Endodermal cell (in vitro differentiated cells): Measurements from ENCODE around the gene GOLGA8H. TPM values are rescaled to one million over a fixed set of nuclear protein-coding genes. Genes with fewer than 3 reads are reported as not detected.
"Not testable (repeated sequence)": the region's sequence is repeated elsewhere in the genome, so short reads cannot be mapped to it uniquely, and the experiment has no call there.

Source experiments
- DNase-seq: peaks from one replicate; pipeline ENCODE4 v3.0.0-alpha.2; 2017
- H3K27ac ChIP-seq: 2 replicates; pipeline ENCODE4 v1.5.1; 2013; ENCODE audit warnings: mild to moderate bottlenecking, low read depth, low read length, moderate library complexity
- H3K27me3 ChIP-seq: 2 replicates; pipeline ENCODE4 v1.6.1; 2013; ENCODE audit warnings: mild to moderate bottlenecking, low read length, moderate library complexity; ENCODE audit not compliant: insufficient read depth, control insufficient read depth, poor library complexity, severe bottlenecking
- H3K36me3 ChIP-seq: 2 replicates; pipeline ENCODE4 v1.7.0; 2013; ENCODE audit warnings: mild to moderate bottlenecking, low read length, moderate library complexity; ENCODE audit not compliant: control insufficient read depth, insufficient read depth
- H3K4me1 ChIP-seq: one replicate; pipeline ENCODE4 v1.7.0; 2013; ENCODE audit warnings: low read length; ENCODE audit not compliant: control insufficient read depth, insufficient read depth
- H3K4me3 ChIP-seq: 2 replicates; pipeline ENCODE4 v1.5.1; 2013; ENCODE audit warnings: mild to moderate bottlenecking, low read length, moderate library complexity
- H3K9ac ChIP-seq: 2 replicates; pipeline ENCODE4 v1.6.1; 2013; ENCODE audit warnings: mild to moderate bottlenecking, low read length, moderate library complexity; ENCODE audit not compliant: poor library complexity, severe bottlenecking; ENCODE audit errors: extremely low read depth
- H3K9me3 ChIP-seq: 2 replicates; pipeline ENCODE4 v1.6.1; 2013; ENCODE audit warnings: mild to moderate bottlenecking, low read length, moderate library complexity; ENCODE audit not compliant: control insufficient read depth
- H3K27ac Mint-ChIP-seq: 2 replicates; pipeline ENCODE4 v1.8.0; 2020; ENCODE audit warnings: mixed read lengths
- H3K27me3 Mint-ChIP-seq: 2 replicates; pipeline ENCODE4 v1.8.0; 2021; ENCODE audit warnings: mild to moderate bottlenecking, mixed read lengths; ENCODE audit not compliant: insufficient read depth
- H3K36me3 Mint-ChIP-seq: 2 replicates; pipeline ENCODE4 v1.8.0; 2020; ENCODE audit warnings: low read depth, mixed read lengths
- H3K4me1 Mint-ChIP-seq: 2 replicates; pipeline ENCODE4 v1.8.0; 2020; ENCODE audit warnings: mixed read lengths
- H3K4me3 Mint-ChIP-seq: 2 replicates; pipeline ENCODE4 v1.8.0; 2020; ENCODE audit warnings: mild to moderate bottlenecking, moderate library complexity, mixed read lengths
- H3K9me3 Mint-ChIP-seq: 2 replicates; pipeline ENCODE4 v1.8.0; 2020; ENCODE audit warnings: mild to moderate bottlenecking, mixed read lengths
- CTCF ChIP-seq: fragments of 200-600 bp; sonication (generic); conservative IDR thresholded peaks from 2 replicates; pipeline ENCODE4 v1.5.0; 2021; ENCODE audit warnings: antibody characterized with exemption, mild to moderate bottlenecking
- WGBS, 2 experiments: methylation state at CpG; one replicate each; pipeline versions ENCODE4 v1.1.5 to v1.1.7; 2013; ENCODE audit warnings: missing lambda C conversion rate in 2 of 2, mixed read lengths in 1 of 2; ENCODE audit not compliant: insufficient coverage in 1 of 2, insufficient read length in 1 of 2; 5-methylcytosine and 5-hydroxymethylcytosine counted together
- total RNA-seq, 2 donors: library from RNA; stranded (reverse); fragmentation: NEBNext Ultra II Directional in 1 of 2; extraction: Animal tissue kit (Norgen Biotek cat#: 25700) in 1 of 2; gene quantifications; 2 replicates in 1 of 2; 3 replicates in 1 of 2; pipeline ENCODE4 v1.2.1, GENCODE V29; 2021

Gene GOLGA8H
- total RNA-seq, 2 donors from 2014 or later: 0.31 to 0.57 TPM

GRCh38 chr15:30650012-30650929, 46.4 kb downstream of the GOLGA8H start:
- Histone ChIP-seq H3K36me3 (peaks cover 54% of the 10 kb centered on the region), H3K4me1 (no peaks in the 10 kb centered on the region), H3K9me3 (no peaks in the 10 kb centered on the region), H3K9ac (no peak overlapping the region), H3K27me3 (no peaks in the 10 kb centered on the region), H3K27ac (no peak overlapping the region), H3K4me3 (no peak overlapping the region)
- 96 to 98% methylated on average over 5 of the region's 5 CpGs for WGBS, 2 experiments
- H3K27ac Mint-ChIP-seq: no peak overlapping the region
- H3K4me3 Mint-ChIP-seq: no peak overlapping the region
- no peaks in the 10 kb centered on the region for H3K27me3 Mint-ChIP-seq
- H3K9me3 Mint-ChIP-seq: no peaks in the 10 kb centered on the region
- no peak for TF ChIP-seq CTCF
- peaks cover 2% of the 10 kb centered on the region for H3K4me1 Mint-ChIP-seq
- DNase-seq: no peak
- peaks cover 36% of the 10 kb centered on the region for H3K36me3 Mint-ChIP-seq

- H3K27ac ChIP-seq, H3K27me3 ChIP-seq, H3K9ac ChIP-seq, H3K36me3 Mint-ChIP-seq, H3K4me1 ChIP-seq, H3K27ac Mint-ChIP-seq, H3K4me3 Mint-ChIP-seq, H3K9me3 ChIP-seq, DNase-seq, H3K9me3 Mint-ChIP-seq, H3K4me1 Mint-ChIP-seq, H3K4me3 ChIP-seq, H3K27me3 Mint-ChIP-seq: not testable (repeated sequence)
- H3K36me3 ChIP-seq: peaks cover 38% of the 10 kb centered on the region
- 80 to 83% methylated on average over 1 of the region's 1 CpG for WGBS, 2 experiments
- peak; percentile 75 for TF ChIP-seq CTCF
Measured at GRCh38 chr15:30661154-30661553, 57.3 kb downstream of the GOLGA8H start.

Other genes starting within 250 kb of the GOLGA8H start
- 1 to 10 TPM; 1.1 to 1.7 TPM for gene CHRFAM7A, start 210.5 kb upstream of the GOLGA8H start, total RNA-seq
- 1 to 10 TPM in 1 of 2 donors, under 1 TPM in 1; 0.31 to 1.7 TPM for gene GOLGA8R, start 189.8 kb upstream of the GOLGA8H start, total RNA-seq
- not detected for gene GOLGA8Q, start 52.0 kb upstream of the GOLGA8H start, total RNA-seq